GM23248 (cell line): Measurements from ENCODE around the gene GMNN. TPM values are rescaled to one million over a fixed set of nuclear protein-coding genes. Genes with fewer than 3 reads are reported as not detected.

Experiments used
- DNase-seq: peaks from one replicate; pipeline ENCODE4 v3.0.0-alpha.2; 2015
- H2AFZ ChIP-seq: fragments of 200-600 bp; sonication (generic); 2 replicates; pipeline ENCODE4 v1.6.1; 2016; ENCODE audit warnings: antibody characterized with exemption
- H3F3A ChIP-seq: fragments of 200-600 bp; sonication (generic); 2 replicates; pipeline ENCODE4 v1.6.1; 2016; ENCODE audit warnings: mild to moderate bottlenecking, antibody characterized with exemption, mixed run types; ENCODE audit not compliant: insufficient read depth
- H3K27ac ChIP-seq: fragments of 200-600 bp; sonication (generic); 2 replicates; pipeline ENCODE4 v1.5.1; 2016; ENCODE audit warnings: mild to moderate bottlenecking
- H3K27me3 ChIP-seq: fragments of 200-600 bp; sonication (generic); replicated peaks from 2 replicates; pipeline ENCODE4 v1.6.1; 2016; ENCODE audit warnings: mild to moderate bottlenecking; ENCODE audit not compliant: insufficient read depth
- H3K36me3 ChIP-seq: fragments of 200-600 bp; sonication (generic); 2 replicates; pipeline ENCODE4 v1.6.1; 2016; ENCODE audit warnings: low read depth, mild to moderate bottlenecking
- H3K4me1 ChIP-seq: fragments of 200-600 bp; sonication (generic); 2 replicates; pipeline ENCODE4 v1.6.1; 2016; ENCODE audit warnings: mild to moderate bottlenecking; ENCODE audit not compliant: insufficient read depth
- H3K4me2 ChIP-seq: fragments of 200-600 bp; sonication (generic); one replicate; pipeline ENCODE4 v1.6.1; 2016; ENCODE audit warnings: mild to moderate bottlenecking; ENCODE audit not compliant: unreplicated experiment
- H3K4me3 ChIP-seq: fragments of 200-600 bp; sonication (generic); 2 replicates; pipeline ENCODE4 v1.5.1; 2016; ENCODE audit warnings: mild to moderate bottlenecking
- H3K79me2 ChIP-seq: fragments of 200-600 bp; sonication (generic); 2 replicates; pipeline ENCODE4 v1.6.1; 2016; ENCODE audit warnings: mild to moderate bottlenecking; ENCODE audit not compliant: insufficient read depth
- H3K9ac ChIP-seq: fragments of 200-600 bp; sonication (generic); 2 replicates; pipeline ENCODE4 v1.6.1; 2016; ENCODE audit warnings: mild to moderate bottlenecking
- H3K9me2 ChIP-seq: fragments of 200-600 bp; sonication (generic); 2 replicates; pipeline ENCODE4 v1.6.1; 2016; ENCODE audit warnings: mixed run types, mild to moderate bottlenecking, moderate library complexity; ENCODE audit not compliant: insufficient read depth
- H3K9me3 ChIP-seq: fragments of 200-600 bp; sonication (generic); one replicate; pipeline ENCODE4 v1.6.1; 2017; ENCODE audit warnings: low read depth
- H4K20me1 ChIP-seq: fragments of 200-600 bp; sonication (generic); 2 replicates; pipeline ENCODE4 v1.6.0; 2016; ENCODE audit not compliant: insufficient read depth
- EZH2 ChIP-seq: fragments of 200-600 bp; sonication (generic); IDR thresholded peaks from 2 replicates; pipeline ENCODE4 v1.6.1; 2018; ENCODE audit warnings: antibody characterized with exemption, mild to moderate bottlenecking; ENCODE audit not compliant: insufficient read depth, poor library complexity, severe bottlenecking
- EZH2phosphoT487 ChIP-seq: fragments of 200-600 bp; sonication (generic); IDR thresholded peaks from 2 replicates; pipeline ENCODE4 v1.6.1; 2018; ENCODE audit warnings: antibody characterized with exemption, moderate library complexity, mild to moderate bottlenecking, low read depth; ENCODE audit not compliant: insufficient read depth
- WGBS, 2 experiments: methylation state at CpG; one replicate each; pipeline ENCODE4 v1.1.6; 2015 to 2017; ENCODE audit warnings: low lambda C conversion rate in 2 of 2, low coverage in 1 of 2; ENCODE audit errors: missing lambda C conversion rate in 2 of 2; 5-methylcytosine and 5-hydroxymethylcytosine counted together
- in situ Hi-C: fragments of 300-500 bp; cut with MboI; formaldehyde crosslinking; loops from 2 replicates; pipeline ENCODE4 v1.15.0; 2020
- polyA plus RNA-seq: library from polyadenylated mRNA; unstranded; fragments of >200 nt; fragmentation: Nextera tagmentation; extraction: Ambion mirVana; gene quantifications from 2 replicates; pipeline ENCODE4 v1.2.1, GENCODE V29; 2016
- total RNA-seq: library from RNA; depleted of rRNA; stranded (reverse); fragments of >200 nt; shearing (Covaris generic); gene quantifications from 2 replicates; pipeline ENCODE4 v1.2.3, GENCODE V29; 2014

GMNN gene
- total and polyA plus RNA-seq, 2 experiments from 2014 or later = 8.4 to 25.0 TPM

- no peaks in the 10 kb centered on the region for H3K36me3 ChIP-seq
- no peaks in the 10 kb centered on the region for H3F3A ChIP-seq
- H3K4me3 ChIP-seq = no peak overlapping the region
- WGBS, 2 experiments = 76 to 84% methylated on average over 5 of the region's 5 CpGs
- no peak overlapping the region for H3K27ac ChIP-seq
- H3K4me1 ChIP-seq = no peaks in the 10 kb centered on the region
- no peaks in the 10 kb centered on the region for H3K27me3 ChIP-seq
- no peak overlapping the region for H2AFZ ChIP-seq
- no peak for TF ChIP-seq EZH2phosphoT487
- TF ChIP-seq EZH2 = no peak
- peak; percentile 20 for DNase-seq
- H3K4me2 ChIP-seq = no peak overlapping the region
- H4K20me1 ChIP-seq = no peaks in the 10 kb centered on the region
- no peaks in the 10 kb centered on the region for H3K9me2 ChIP-seq
- H3K9ac ChIP-seq = no peak overlapping the region
- in situ Hi-C loops = no loop called here
- no peaks in the 10 kb centered on the region for H3K9me3 ChIP-seq
- no peaks in the 10 kb centered on the region for H3K79me2 ChIP-seq
Measured at GRCh38 chr6:24768361-24768760, 6.4 kb upstream of the GMNN start.

DNA sequence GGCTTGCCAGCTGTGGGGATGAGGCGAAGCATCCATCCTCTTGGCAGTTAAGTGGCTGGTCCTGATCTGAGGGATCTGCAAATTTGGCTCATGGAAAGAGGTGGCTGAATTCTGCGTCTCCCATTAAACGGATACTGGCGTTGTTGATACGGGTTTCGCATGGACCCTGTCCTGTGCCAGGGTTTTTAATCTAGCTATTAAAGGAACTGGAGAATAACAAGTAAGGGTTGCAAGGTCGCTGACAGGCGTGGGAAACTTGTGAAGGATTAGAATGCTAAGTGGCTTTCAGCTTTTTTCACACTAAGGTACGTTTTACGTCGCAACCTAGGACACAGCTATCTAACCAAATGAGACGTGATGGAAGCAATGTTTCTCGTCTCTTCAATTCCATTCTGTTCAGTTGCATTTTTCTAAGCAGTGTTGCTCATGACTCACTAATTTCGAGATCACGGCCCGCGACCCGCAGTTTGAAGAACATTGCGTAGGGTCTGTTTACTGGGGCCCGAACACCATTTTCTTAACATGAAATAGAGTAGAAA is 852 bp downstream of the GMNN start:
- no peaks in the 10 kb centered on the region for H3K9me3 ChIP-seq
- peaks cover 53% of the 10 kb centered on the region for H3K79me2 ChIP-seq
- in situ Hi-C loops = no loop called here
- H3K4me3 ChIP-seq = peak overlapping the region; percentile 88
- peak; percentile 77 for DNase-seq
- 2 to 3% methylated on average over 20 of the region's 20 CpGs for WGBS, 2 experiments
- no peaks in the 10 kb centered on the region for H3K27me3 ChIP-seq
- H3K9ac ChIP-seq = peak overlapping the region; percentile 82
- H4K20me1 ChIP-seq = no peaks in the 10 kb centered on the region
- no peaks in the 10 kb centered on the region for H3K9me2 ChIP-seq
- H3K4me1 ChIP-seq = peaks cover 34% of the 10 kb centered on the region
- no peaks in the 10 kb centered on the region; the same call in 1 of the 2 replicates for H3K36me3 ChIP-seq
- peak overlapping the region; percentile 74 for H3K27ac ChIP-seq
- H3K4me2 ChIP-seq = peak overlapping the region; percentile 85
- TF ChIP-seq EZH2 = no peak
- no peak for TF ChIP-seq EZH2phosphoT487
- H2AFZ ChIP-seq = peak overlapping the region; percentile 100
- H3F3A ChIP-seq = peaks cover 15% of the 10 kb centered on the region; the same call in 1 of the 2 replicates

GRCh38 chr6:24777227-24777626 is 2.5 kb downstream of the GMNN start:
- peak; percentile 60 for DNase-seq
- Histone ChIP-seq H3K9ac (0 out of 2 replicates have a peak overlapping the region, but pooled peaks have one; percentile 82), H3K27ac (0 out of 2 replicates have a peak overlapping the region, but pooled peaks have one; percentile 74), H3K9me2 (no peaks in the 10 kb centered on the region), H4K20me1 (no peaks in the 10 kb centered on the region), H3K4me3 (peak overlapping the region; percentile 88), H3K79me2 (peaks cover 56% of the 10 kb centered on the region), H3F3A (peaks cover 15% of the 10 kb centered on the region; the same call in 1 of the 2 replicates), H3K9me3 (no peaks in the 10 kb centered on the region), H3K36me3 (no peaks in the 10 kb centered on the region; the same call in 1 of the 2 replicates), H2AFZ (peak overlapping the region; percentile 100), H3K4me1 (peaks cover 36% of the 10 kb centered on the region), H3K27me3 (no peaks in the 10 kb centered on the region), H3K4me2 (peak overlapping the region; percentile 85)
- WGBS, 2 experiments = 0 to 5% methylated on average over 1 of the region's 1 CpG
- in situ Hi-C loops = no loop called here
- TF ChIP-seq EZH2phosphoT487 = no peak

GRCh38 chr6:24778121-24778520 is 3.4 kb downstream of the GMNN start:
- peak overlapping the region; percentile 9 for H3K4me2 ChIP-seq
- H3K9me3 ChIP-seq = no peaks in the 10 kb centered on the region
- no peak overlapping the region for H3K9ac ChIP-seq
- 97 to 98% methylated on average over 1 of the region's 1 CpG for WGBS, 2 experiments
- TF ChIP-seq EZH2phosphoT487 (no peak), EZH2 (no peak)
- H3K9me2 ChIP-seq = no peaks in the 10 kb centered on the region
- no peaks in the 10 kb centered on the region for H3K27me3 ChIP-seq
- no peak overlapping the region for H2AFZ ChIP-seq
- peaks cover 56% of the 10 kb centered on the region for H3K79me2 ChIP-seq
- H4K20me1 ChIP-seq = no peaks in the 10 kb centered on the region
- H3K4me3 ChIP-seq = no peak overlapping the region
- DNase-seq = no peak
- H3K4me1 ChIP-seq = peaks cover 36% of the 10 kb centered on the region
- H3K27ac ChIP-seq = no peak overlapping the region
- no peaks in the 10 kb centered on the region; the same call in 1 of the 2 replicates for H3K36me3 ChIP-seq
- peaks cover 15% of the 10 kb centered on the region; the same call in 1 of the 2 replicates for H3F3A ChIP-seq
- in situ Hi-C loops = no loop called here
